ENCODE data around the gene PARP14.

The PARP14 gene

DNA sequence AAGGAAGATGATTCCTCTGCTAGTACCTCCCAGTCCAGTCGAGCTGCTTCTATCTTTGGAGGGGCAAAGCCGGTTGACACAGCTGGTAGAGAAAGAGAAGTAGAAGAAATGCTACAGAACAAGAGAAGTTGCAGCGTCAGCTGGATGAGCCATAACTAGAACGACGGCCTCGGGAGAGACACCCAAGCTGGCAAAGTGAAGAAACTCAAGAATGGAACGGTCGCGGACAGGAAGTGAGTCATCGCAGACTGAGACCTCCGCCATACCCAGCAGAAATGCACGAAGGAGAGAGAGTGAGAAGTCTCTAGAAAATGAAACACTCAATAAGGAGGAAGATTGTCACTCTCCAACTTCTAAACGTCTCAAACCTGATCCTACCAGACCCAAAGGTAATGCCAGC is 19.0 kb upstream of the PARP14 start:
- H3K4me3 ChIP-seq (ENCODE audit: low read depth, low read length), result no peak overlapping the region
- H3K27ac ChIP-seq (ENCODE audit: extremely low read depth, low read depth, low read length), result no peak overlapping the region
- no peaks in the 10 kb centered on the region for H3K4me1 ChIP-seq (ENCODE audit: control insufficient read depth, insufficient read depth, low read length)
- no peaks in the 10 kb centered on the region for H3K36me3 ChIP-seq (ENCODE audit: control insufficient read depth in 2 of 2, insufficient read depth in 1 of 2, low read length in 2 of 2)
- POLR2A ChIA-PET, result no interaction called here
- H3K9me3 ChIP-seq (ENCODE audit: control insufficient read depth, insufficient read depth, low read depth, low read length), result no peaks in the 10 kb centered on the region
- CTCF ChIA-PET, result no interaction called here
- TF ChIP-seq, protein P1, sequence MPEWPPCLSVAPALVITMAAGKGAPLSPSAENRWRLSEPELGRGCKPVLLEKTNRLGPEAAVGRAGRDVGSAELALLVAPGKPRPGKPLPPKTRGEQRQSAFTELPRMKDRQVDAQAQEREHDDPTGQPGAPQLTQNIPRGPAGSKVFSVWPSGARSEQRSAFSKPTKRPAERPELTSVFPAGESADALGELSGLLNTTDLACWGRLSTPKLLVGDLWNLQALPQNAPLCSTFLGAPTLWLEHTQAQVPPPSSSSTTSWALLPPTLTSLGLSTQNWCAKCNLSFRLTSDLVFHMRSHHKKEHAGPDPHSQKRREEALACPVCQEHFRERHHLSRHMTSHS (tag by site-specific recombination; IDR thresholded peaks at IDR 0.05), result no peak
- TF ChIP-seq ZNF133 (tag by site-specific recombination; IDR thresholded peaks at IDR 0.05), result no peak
- TF ChIP-seq ZNF423 (tag by site-specific recombination; IDR thresholded peaks at IDR 0.05), result no peak

DNA sequence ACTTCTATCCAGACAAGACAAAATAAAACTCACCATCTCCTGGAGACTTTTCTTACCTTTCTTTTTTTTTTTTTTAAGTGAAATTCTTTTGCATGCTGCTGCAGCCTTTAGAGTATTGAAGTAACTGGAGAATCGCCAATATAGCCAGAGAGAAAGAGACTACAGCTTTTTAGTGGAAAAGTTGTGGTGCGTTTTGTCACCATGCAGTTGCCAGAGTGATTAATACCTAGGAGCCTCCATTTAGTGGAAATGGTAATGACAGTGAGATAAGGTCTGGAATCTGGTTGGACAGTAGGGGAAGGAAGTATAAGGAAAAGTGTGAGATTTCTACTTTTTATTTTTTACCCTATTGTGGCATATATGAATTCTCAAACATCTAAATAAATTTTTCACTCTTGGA is 18.1 kb upstream of the PARP14 start:
- POLR2A ChIA-PET, result no interaction called here
- no peak overlapping the region for H3K4me3 ChIP-seq (ENCODE audit: low read depth, low read length)
- no peak for TF ChIP-seq HOXA7 (CRISPR knock-in tag; IDR thresholded peaks at IDR 0.05; ENCODE audit: borderline replicate concordance)
- no peaks in the 10 kb centered on the region for H3K4me1 ChIP-seq (ENCODE audit: control insufficient read depth, insufficient read depth, low read length)
- CTCF ChIA-PET, result no interaction called here
- no peaks in the 10 kb centered on the region for H3K9me3 ChIP-seq (ENCODE audit: control insufficient read depth, insufficient read depth, low read depth, low read length)
- H3K27ac ChIP-seq (ENCODE audit: extremely low read depth, low read depth, low read length), result no peak overlapping the region
- no peaks in the 10 kb centered on the region for H3K36me3 ChIP-seq (ENCODE audit: control insufficient read depth in 2 of 2, insufficient read depth in 1 of 2, low read length in 2 of 2)

DNA sequence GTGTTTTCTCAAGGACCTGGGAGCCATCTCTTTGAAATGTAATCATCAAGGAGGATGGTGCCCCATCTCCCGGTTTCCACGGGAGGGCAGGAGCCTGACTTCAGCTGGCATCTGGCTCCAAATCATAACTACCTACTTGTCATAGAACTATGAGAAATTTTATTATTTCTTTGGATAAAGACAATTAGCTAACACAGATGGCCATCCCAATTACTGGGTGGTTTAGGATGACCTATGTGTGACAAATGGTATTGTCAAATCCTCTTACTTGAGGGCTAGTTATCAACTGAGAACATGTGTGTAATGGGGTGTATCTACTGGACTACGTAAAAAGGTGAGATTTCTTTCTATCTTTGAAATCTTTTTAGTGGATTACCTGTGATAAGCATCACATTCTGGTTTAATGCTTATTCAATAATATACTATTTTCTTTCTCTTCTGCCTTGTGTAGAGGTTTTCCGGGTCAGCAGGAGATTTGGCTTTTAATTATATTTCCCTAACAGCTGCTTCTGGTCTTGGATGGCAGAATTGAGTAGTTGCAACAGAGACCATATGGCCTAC is 15.3 kb upstream of the PARP14 start:
- Histone ChIP-seq H3K4me1 (ENCODE audit: control insufficient read depth, insufficient read depth, low read length) (no peaks in the 10 kb centered on the region), H3K36me3 (ENCODE audit: control insufficient read depth in 2 of 2, insufficient read depth in 1 of 2, low read length in 2 of 2) (no peaks in the 10 kb centered on the region), H3K4me3 (ENCODE audit: low read depth, low read length) (no peak overlapping the region), H3K27ac (ENCODE audit: extremely low read depth, low read depth, low read length) (no peak overlapping the region), H3K9me3 (ENCODE audit: control insufficient read depth, insufficient read depth, low read depth, low read length) (no peaks in the 10 kb centered on the region)
- ChIA-PET POLR2A (no interaction called here), CTCF (no interaction called here)
- TF ChIP-seq, protein P2, sequence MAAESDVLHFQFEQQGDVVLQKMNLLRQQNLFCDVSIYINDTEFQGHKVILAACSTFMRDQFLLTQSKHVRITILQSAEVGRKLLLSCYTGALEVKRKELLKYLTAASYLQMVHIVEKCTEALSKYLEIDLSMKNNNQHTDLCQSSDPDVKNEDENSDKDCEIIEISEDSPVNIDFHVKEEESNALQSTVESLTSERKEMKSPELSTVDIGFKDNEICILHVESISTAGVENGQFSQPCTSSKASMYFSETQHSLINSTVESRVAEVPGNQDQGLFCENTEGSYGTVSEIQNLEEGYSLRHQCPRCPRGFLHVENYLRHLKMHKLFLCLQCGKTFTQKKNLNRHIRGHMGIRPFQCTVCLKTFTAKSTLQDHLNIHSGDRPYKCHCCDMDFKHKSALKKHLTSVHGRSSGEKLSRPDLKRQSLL (tag by site-specific recombination; IDR thresholded peaks at IDR 0.05), result no peak
- no peak for TF ChIP-seq GLIS1 (tag by site-specific recombination; IDR thresholded peaks at IDR 0.05)
- TF ChIP-seq ZNF600 (tag by site-specific recombination; IDR thresholded peaks at IDR 0.05), result no peak
- TF ChIP-seq ZNF433 (tag by site-specific recombination; IDR thresholded peaks at IDR 0.05; ENCODE audit: low read depth), result no peak
- TF ChIP-seq, protein P3, sequence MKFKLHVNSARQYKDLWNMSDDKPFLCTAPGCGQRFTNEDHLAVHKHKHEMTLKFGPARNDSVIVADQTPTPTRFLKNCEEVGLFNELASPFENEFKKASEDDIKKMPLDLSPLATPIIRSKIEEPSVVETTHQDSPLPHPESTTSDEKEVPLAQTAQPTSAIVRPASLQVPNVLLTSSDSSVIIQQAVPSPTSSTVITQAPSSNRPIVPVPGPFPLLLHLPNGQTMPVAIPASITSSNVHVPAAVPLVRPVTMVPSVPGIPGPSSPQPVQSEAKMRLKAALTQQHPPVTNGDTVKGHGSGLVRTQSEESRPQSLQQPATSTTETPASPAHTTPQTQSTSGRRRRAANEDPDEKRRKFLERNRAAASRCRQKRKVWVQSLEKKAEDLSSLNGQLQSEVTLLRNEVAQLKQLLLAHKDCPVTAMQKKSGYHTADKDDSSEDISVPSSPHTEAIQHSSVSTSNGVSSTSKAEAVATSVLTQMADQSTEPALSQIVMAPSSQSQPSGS (tag by site-specific recombination; IDR thresholded peaks at IDR 0.05; ENCODE audit: low read depth), result no peak
- TF ChIP-seq, protein P4, sequence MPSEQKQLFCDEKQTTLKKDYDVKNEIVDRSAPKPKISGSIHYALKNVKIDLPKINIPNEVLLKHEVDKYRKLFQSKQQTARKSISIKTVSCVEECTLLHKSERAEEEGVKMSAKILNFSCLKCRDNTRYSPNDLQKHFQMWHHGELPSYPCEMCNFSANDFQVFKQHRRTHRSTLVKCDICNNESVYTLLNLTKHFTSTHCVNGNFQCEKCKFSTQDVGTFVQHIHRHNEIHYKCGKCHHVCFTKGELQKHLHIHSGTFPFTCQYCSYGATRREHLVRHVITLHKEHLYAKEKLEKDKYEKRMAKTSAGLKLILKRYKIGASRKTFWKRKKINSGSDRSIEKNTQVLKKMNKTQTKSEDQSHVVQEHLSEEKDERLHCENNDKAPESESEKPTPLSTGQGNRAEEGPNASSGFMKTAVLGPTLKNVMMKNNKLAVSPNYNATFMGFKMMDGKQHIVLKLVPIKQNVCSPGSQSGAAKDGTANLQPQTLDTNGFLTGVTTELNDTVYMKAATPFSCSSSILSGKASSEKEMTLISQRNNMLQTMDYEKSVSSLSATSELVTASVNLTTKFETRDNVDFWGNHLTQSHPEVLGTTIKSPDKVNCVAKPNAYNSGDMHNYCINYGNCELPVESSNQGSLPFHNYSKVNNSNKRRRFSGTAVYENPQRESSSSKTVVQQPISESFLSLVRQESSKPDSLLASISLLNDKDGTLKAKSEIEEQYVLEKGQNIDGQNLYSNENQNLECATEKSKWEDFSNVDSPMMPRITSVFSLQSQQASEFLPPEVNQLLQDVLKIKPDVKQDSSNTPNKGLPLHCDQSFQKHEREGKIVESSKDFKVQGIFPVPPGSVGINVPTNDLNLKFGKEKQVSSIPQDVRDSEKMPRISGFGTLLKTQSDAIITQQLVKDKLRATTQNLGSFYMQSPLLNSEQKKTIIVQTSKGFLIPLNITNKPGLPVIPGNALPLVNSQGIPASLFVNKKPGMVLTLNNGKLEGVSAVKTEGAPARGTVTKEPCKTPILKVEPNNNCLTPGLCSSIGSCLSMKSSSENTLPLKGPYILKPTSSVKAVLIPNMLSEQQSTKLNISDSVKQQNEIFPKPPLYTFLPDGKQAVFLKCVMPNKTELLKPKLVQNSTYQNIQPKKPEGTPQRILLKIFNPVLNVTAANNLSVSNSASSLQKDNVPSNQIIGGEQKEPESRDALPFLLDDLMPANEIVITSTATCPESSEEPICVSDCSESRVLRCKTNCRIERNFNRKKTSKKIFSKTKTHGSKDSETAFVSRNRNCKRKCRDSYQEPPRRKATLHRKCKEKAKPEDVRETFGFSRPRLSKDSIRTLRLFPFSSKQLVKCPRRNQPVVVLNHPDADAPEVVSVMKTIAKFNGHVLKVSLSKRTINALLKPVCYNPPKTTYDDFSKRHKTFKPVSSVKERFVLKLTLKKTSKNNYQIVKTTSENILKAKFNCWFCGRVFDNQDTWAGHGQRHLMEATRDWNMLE (tag by site-specific recombination; conservative IDR thresholded peaks at IDR 0.05; ENCODE audit: low read depth), result no peak
- no peak for TF ChIP-seq MZF1 (tag by site-specific recombination; IDR thresholded peaks at IDR 0.05; ENCODE audit: borderline replicate concordance)
- no peak for TF ChIP-seq ZNF157 (tag by site-specific recombination; IDR thresholded peaks at IDR 0.05)
- TF ChIP-seq MYNN (tag by site-specific recombination; IDR thresholded peaks at IDR 0.05; ENCODE audit: borderline replicate concordance), result no peak
- no peak for TF ChIP-seq ZNF366 (tag by site-specific recombination; conservative IDR thresholded peaks at IDR 0.05)
- TF ChIP-seq, protein P5, sequence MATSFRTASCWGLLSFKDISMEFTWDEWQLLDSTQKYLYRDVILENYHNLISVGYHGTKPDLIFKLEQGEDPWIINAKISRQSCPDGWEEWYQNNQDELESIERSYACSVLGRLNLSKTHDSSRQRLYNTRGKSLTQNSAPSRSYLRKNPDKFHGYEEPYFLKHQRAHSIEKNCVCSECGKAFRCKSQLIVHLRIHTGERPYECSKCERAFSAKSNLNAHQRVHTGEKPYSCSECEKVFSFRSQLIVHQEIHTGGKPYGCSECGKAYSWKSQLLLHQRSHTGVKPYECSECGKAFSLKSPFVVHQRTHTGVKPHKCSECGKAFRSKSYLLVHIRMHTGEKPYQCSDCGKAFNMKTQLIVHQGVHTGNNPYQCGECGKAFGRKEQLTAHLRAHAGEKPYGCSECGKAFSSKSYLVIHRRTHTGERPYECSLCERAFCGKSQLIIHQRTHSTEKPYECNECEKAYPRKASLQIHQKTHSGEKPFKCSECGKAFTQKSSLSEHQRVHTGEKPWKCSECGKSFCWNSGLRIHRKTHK (tag by site-specific recombination; IDR thresholded peaks at IDR 0.05), result no peak
- TF ChIP-seq, protein P6, sequence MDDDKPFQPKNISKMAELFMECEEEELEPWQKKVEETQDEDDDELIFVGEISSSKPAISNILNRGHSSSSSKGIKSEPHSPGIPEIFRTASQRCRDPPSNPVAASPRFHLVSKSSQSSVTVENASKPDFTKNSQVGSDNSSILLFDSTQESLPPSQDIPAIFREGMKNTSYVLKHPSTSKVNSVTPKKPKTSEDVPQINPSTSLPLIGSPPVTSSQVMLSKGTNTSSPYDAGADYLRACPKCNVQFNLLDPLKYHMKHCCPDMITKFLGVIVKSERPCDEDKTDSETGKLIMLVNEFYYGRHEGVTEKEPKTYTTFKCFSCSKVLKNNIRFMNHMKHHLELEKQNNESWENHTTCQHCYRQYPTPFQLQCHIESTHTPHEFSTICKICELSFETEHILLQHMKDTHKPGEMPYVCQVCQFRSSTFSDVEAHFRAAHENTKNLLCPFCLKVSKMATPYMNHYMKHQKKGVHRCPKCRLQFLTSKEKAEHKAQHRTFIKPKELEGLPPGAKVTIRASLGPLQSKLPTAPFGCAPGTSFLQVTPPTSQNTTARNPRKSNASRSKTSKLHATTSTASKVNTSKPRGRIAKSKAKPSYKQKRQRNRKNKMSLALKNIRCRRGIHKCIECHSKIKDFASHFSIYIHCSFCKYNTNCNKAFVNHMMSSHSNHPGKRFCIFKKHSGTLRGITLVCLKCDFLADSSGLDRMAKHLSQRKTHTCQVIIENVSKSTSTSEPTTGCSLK (tag by site-specific recombination; IDR thresholded peaks at IDR 0.05), result no peak
- TF ChIP-seq ZNF324 (tag by site-specific recombination; IDR thresholded peaks at IDR 0.05), result no peak
- TF ChIP-seq KLF1 (tag by site-specific recombination; IDR thresholded peaks at IDR 0.05), result no peak
- TF ChIP-seq SETDB1 (IDR thresholded peaks at IDR 0.05; ENCODE audit: insufficient read length, low read length), result no peak
